Activated CD4-positive, alpha-beta memory T cell treated with anti-CD3 and anti-CD28 coated beads for 36 hours (primary cell): ENCODE results near the gene CXCR6. TPM values are rescaled to one million over a fixed set of nuclear protein-coding genes. Genes with fewer than 3 reads are reported as not detected.

Experiments
- CTCF ChIA-PET: fragments of 350-600 bp; sonication (Branson Sonifier 250); formaldehyde crosslinking; loops from one replicate; lab custom pipeline; 2021; ENCODE audit warnings: antibody characterized with exemption, inconsistent platforms; lab: Charles Lee
- POLR2A ChIA-PET: fragments of 350-600 bp; sonication (Branson Sonifier 250); formaldehyde crosslinking; loops from one replicate; lab custom pipeline; 2021; ENCODE audit warnings: antibody characterized with exemption; lab: Charles Lee
- DNase-seq: peaks from one replicate; pipeline ENCODE4 v3.0.0-alpha.2; 2020
- H3K27ac Mint-ChIP-seq: one replicate; pipeline ENCODE4 v1.8.0; 2021; ENCODE audit warnings: mixed read lengths
- H3K27me3 Mint-ChIP-seq: one replicate; pipeline ENCODE4 v1.8.0; 2021; ENCODE audit warnings: mixed read lengths
- H3K36me3 Mint-ChIP-seq: one replicate; pipeline ENCODE4 v1.8.0; 2021; ENCODE audit warnings: mixed read lengths
- H3K4me1 Mint-ChIP-seq: one replicate; pipeline ENCODE4 v1.8.0; 2021; ENCODE audit warnings: low read depth, mixed read lengths
- H3K4me3 Mint-ChIP-seq: one replicate; pipeline ENCODE4 v1.8.0; 2021; ENCODE audit warnings: mild to moderate bottlenecking, mixed read lengths
- H3K9me3 Mint-ChIP-seq: one replicate; pipeline ENCODE4 v1.8.0; 2021; ENCODE audit warnings: mixed read lengths
- intact Hi-C: fragments of 100-400 bp; cut with micrococcal nuclease; formaldehyde crosslinking; loops from one replicate; pipeline ENCODE4 v1.15.1; 2023
- total RNA-seq, 2 experiments: library from RNA; stranded (reverse); gene quantifications; one replicate each; pipeline ENCODE4 v1.2.3, GENCODE V29; 2021

CXCR6 gene
- total RNA-seq, 2 experiments from 2014 or later = 4.0 TPM

GRCh38 chr3:45950131-45950530 is 6.9 kb downstream of the CXCR6 start:
- no peak for DNase-seq
- Mint-ChIP-seq H3K27ac (peak overlapping the region; percentile 77), H3K4me1 (peaks cover 57% of the 10 kb centered on the region), H3K4me3 (no peak overlapping the region), H3K27me3 (peaks cover 4% of the 10 kb centered on the region), H3K9me3 (no peaks in the 10 kb centered on the region), H3K36me3 (peaks cover 88% of the 10 kb centered on the region)
- intact Hi-C loops = loop anchor here (1.0 kb wide), 1 partner anchor 14 kb away; no protein-coding TSS in a partner anchor
- POLR2A ChIA-PET = interaction anchor here (1.2 to 2.1 kb wide), 7 partner anchors 9 to 420 kb away, joined by 3 to 30 read pairs (median 7); no protein-coding TSS in a partner anchor
- CTCF ChIA-PET = interaction anchor here (0.7 to 2.7 kb wide), 9 partner anchors 11 to 418 kb away, joined by 3 to 21 read pairs (median 5); partner anchors contain the start of gene FYCO1

GRCh38 chr3:45950686-45951600 is 7.7 kb downstream of the CXCR6 start:
- H3K27ac Mint-ChIP-seq = peak overlapping the region; percentile 77
- no peak overlapping the region for H3K4me3 Mint-ChIP-seq
- peaks cover 50% of the 10 kb centered on the region for H3K4me1 Mint-ChIP-seq
- intact Hi-C loops = loop anchor here (1.0 kb wide), 1 partner anchor 13 kb away; no protein-coding TSS in a partner anchor
- ChIA-PET CTCF (interaction anchor here (0.6 to 2.7 kb wide), 12 partner anchors 8 to 909 kb away, joined by 3 to 21 read pairs (median 3); partner anchors contain the start of genes CXCR6 and FYCO1), POLR2A (interaction anchor here (1.0 to 2.1 kb wide), 8 partner anchors 8 to 419 kb away, joined by 3 to 30 read pairs (median 6); partner anchors contain the start of gene FYCO1)
- peaks cover 88% of the 10 kb centered on the region for H3K36me3 Mint-ChIP-seq
- no peaks in the 10 kb centered on the region for H3K9me3 Mint-ChIP-seq
- H3K27me3 Mint-ChIP-seq = peaks cover under 1% of the 10 kb centered on the region
- DNase-seq = peak; percentile 85

- Mint-ChIP-seq H3K4me1 (peaks cover 40% of the 10 kb centered on the region), H3K27me3 (no peaks in the 10 kb centered on the region)
- intact Hi-C loops = no loop called here
These were observed 8.7 kb downstream of the CXCR6 start for GRCh38 chr3:45951946-45952345.

DNA sequence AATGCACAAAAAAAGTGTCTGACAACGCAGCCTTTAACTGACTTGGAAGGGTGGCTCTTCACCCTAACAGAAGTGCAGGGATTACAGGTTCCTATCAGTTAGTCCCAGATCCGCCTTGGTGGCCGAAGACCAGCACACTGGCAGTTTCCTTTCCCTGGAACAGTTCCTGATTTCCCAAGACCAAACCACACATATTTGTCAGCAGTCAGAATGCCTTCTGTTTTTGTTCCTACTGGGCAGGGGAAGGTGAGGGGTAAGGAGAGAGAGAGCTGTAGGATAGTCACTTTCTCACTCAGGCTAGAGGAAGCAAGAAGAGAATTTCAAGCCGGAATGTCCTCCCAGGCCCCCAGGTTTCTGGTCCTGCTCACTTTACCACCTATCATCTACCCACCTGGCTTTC is 9.2 kb downstream of the CXCR6 start:
- no peak for DNase-seq
- Mint-ChIP-seq H3K4me1 (peaks cover 39% of the 10 kb centered on the region), H3K4me3 (no peak overlapping the region), H3K36me3 (peaks cover 85% of the 10 kb centered on the region), H3K9me3 (no peaks in the 10 kb centered on the region), H3K27me3 (no peaks in the 10 kb centered on the region), H3K27ac (no peak overlapping the region)
- ChIA-PET POLR2A (interaction anchor here (0.5 to 2.0 kb wide), 3 partner anchors 14 to 542 kb away, joined by 3 to 7 read pairs (median 4); no protein-coding TSS in a partner anchor), CTCF (interaction anchor here (0.7 to 2.7 kb wide), 5 partner anchors 9 to 127 kb away, joined by 3 to 21 read pairs (median 4); partner anchors contain the start of gene CXCR6)
- intact Hi-C loops = no loop called here

More at GRCh38 chr3:45951946-45952345, 8.7 kb downstream of the CXCR6 start:
- peaks cover 85% of the 10 kb centered on the region for H3K36me3 Mint-ChIP-seq
- CTCF ChIA-PET = interaction anchor here (0.7 to 2.7 kb wide), 4 partner anchors 9 to 125 kb away, joined by 3 to 21 read pairs (median 6); partner anchors contain the start of gene CXCR6
- POLR2A ChIA-PET = interaction anchor here (0.5 to 2.1 kb wide), 3 partner anchors 11 to 541 kb away, joined by 4 to 30 read pairs (median 7); no protein-coding TSS in a partner anchor
- no peak overlapping the region for H3K4me3 Mint-ChIP-seq
- peak overlapping the region; percentile 77 for H3K27ac Mint-ChIP-seq
- no peaks in the 10 kb centered on the region for H3K9me3 Mint-ChIP-seq
- no peak for DNase-seq

GRCh38 chr3:45953536-45953935 is 10.3 kb downstream of the CXCR6 start:
- POLR2A ChIA-PET = interaction anchor here (1.3 kb wide), 1 partner anchor 13 kb away, joined by 3 read pairs; no protein-coding TSS in a partner anchor
- H3K4me1 Mint-ChIP-seq = peaks cover 36% of the 10 kb centered on the region
- peaks cover 85% of the 10 kb centered on the region for H3K36me3 Mint-ChIP-seq
- H3K27ac Mint-ChIP-seq = no peak overlapping the region
- no peaks in the 10 kb centered on the region for H3K9me3 Mint-ChIP-seq
- H3K27me3 Mint-ChIP-seq = no peaks in the 10 kb centered on the region
- intact Hi-C loops = no loop called here
- no peak for DNase-seq
- no peak overlapping the region for H3K4me3 Mint-ChIP-seq
- CTCF ChIA-PET = interaction anchor here (0.8 to 1.2 kb wide), 2 partner anchors 124 to 125 kb away, joined by 3 to 4 read pairs; no protein-coding TSS in a partner anchor

GRCh38 chr3:45954306-45954705 is 11.0 kb downstream of the CXCR6 start:
- Mint-ChIP-seq H3K36me3 (peaks cover 85% of the 10 kb centered on the region), H3K9me3 (no peaks in the 10 kb centered on the region), H3K27ac (no peak overlapping the region), H3K4me3 (no peak overlapping the region), H3K4me1 (peaks cover 33% of the 10 kb centered on the region), H3K27me3 (no peaks in the 10 kb centered on the region)
- ChIA-PET CTCF (interaction anchor here (0.8 kb wide), 1 partner anchor 123 kb away, joined by 3 read pairs; no protein-coding TSS in a partner anchor), POLR2A (no interaction called here)
- intact Hi-C loops = no loop called here
- no peak for DNase-seq

- Mint-ChIP-seq H3K4me3 (no peak overlapping the region), H3K27ac (no peak overlapping the region), H3K4me1 (peaks cover 28% of the 10 kb centered on the region), H3K27me3 (no peaks in the 10 kb centered on the region), H3K9me3 (no peaks in the 10 kb centered on the region), H3K36me3 (peaks cover 85% of the 10 kb centered on the region)
- DNase-seq = no peak
- intact Hi-C loops = no loop called here
- CTCF ChIA-PET = interaction anchor here (1.1 kb wide), 1 partner anchor 16 kb away, joined by 4 read pairs; no protein-coding TSS in a partner anchor
- POLR2A ChIA-PET = no interaction called here
These were observed 11.9 kb downstream of the CXCR6 start for GRCh38 chr3:45955017-45955647.

DNA sequence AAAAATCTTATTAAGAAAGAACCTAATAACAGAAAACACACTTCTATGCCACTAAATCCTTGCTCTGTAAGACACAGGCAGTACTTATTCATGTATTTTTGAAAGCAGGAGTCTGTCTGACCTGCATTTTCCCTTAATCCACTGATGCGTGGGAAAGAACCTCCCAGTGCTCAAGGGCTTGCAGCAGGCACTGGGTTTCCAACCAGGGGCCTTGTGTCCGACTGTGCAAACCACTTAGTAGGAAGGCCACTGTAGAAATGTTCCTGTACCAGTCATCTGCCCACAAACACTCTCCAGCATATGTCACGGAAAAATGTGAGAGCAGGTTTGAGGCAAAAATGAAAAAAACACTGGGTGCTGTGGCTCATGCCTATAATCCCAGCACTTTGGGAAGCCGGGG is 12.4 kb downstream of the CXCR6 start:
- Mint-ChIP-seq H3K27ac (no peak overlapping the region), H3K9me3 (no peaks in the 10 kb centered on the region), H3K4me1 (peaks cover 22% of the 10 kb centered on the region), H3K27me3 (no peaks in the 10 kb centered on the region), H3K36me3 (peaks cover 90% of the 10 kb centered on the region), H3K4me3 (no peak overlapping the region)
- CTCF ChIA-PET = interaction anchor here (1.1 kb wide), 1 partner anchor 17 kb away, joined by 4 read pairs; no protein-coding TSS in a partner anchor
- POLR2A ChIA-PET = no interaction called here
- intact Hi-C loops = no loop called here
- no peak for DNase-seq

DNA sequence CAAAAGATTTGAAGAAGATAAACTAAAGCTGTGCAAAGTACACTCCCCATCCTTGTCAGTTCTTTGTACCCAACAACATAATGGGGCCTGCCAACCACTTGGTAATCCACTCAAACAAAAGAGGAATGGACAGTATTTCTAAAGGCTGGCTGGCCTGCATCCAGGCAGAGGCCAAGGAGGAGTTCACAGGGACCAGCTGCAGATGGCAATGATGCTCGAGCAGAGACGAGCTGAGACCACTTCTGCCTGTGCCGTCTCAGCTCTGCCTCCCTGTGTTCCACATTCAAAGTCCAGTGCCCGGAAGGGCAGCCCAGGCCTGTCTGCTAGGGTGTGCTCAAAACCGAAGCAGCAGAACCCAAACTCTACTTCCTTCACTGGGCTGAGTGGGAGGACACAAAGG is 14.3 kb downstream of the CXCR6 start:
- Mint-ChIP-seq H3K9me3 (no peaks in the 10 kb centered on the region), H3K4me1 (peaks cover 23% of the 10 kb centered on the region), H3K27ac (no peak overlapping the region), H3K27me3 (no peaks in the 10 kb centered on the region), H3K36me3 (peaks cover 91% of the 10 kb centered on the region), H3K4me3 (no peak overlapping the region)
- intact Hi-C loops = no loop called here
- DNase-seq = no peak
- CTCF ChIA-PET = interaction anchor here (1.4 to 3.2 kb wide), 3 partner anchors 10 to 121 kb away, joined by 6 to 23 read pairs (median 7); no protein-coding TSS in a partner anchor
- POLR2A ChIA-PET = no interaction called here

- ChIA-PET CTCF (interaction anchor here (1.4 to 3.2 kb wide), 3 partner anchors 9 to 120 kb away, joined by 6 to 23 read pairs (median 7); no protein-coding TSS in a partner anchor), POLR2A (interaction anchor here (2.0 kb wide), 1 partner anchor 8 kb away, joined by 5 read pairs; no protein-coding TSS in a partner anchor)
- H3K9me3 Mint-ChIP-seq = no peaks in the 10 kb centered on the region
- no peaks in the 10 kb centered on the region for H3K27me3 Mint-ChIP-seq
- no peak for DNase-seq
- H3K4me1 Mint-ChIP-seq = peaks cover 28% of the 10 kb centered on the region
- H3K36me3 Mint-ChIP-seq = peaks cover 92% of the 10 kb centered on the region
- no peak overlapping the region for H3K4me3 Mint-ChIP-seq
- no peak overlapping the region for H3K27ac Mint-ChIP-seq
- intact Hi-C loops = no loop called here
These were observed 15.1 kb downstream of the CXCR6 start for GRCh38 chr3:45958321-45958791.

DNA sequence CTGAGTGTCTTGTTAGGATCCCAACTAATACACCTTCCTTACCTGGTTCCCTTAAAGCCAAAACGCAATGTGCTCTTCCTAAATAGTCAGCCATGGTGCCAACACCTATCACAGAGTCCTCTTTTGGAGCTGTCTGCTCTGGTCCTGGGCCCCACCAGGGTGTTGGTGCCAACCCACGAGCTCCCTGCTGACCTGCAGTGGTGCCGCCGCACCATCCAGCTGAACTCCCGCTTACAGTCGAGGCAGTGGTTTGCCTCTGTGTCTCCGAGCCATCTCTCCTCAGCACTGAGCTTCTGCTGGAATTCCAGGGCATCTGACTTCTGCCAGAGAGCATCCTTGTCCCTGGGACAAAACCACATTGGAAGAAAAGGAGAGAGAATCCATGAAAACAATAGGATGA is 15.9 kb downstream of the CXCR6 start:
- ChIA-PET CTCF (interaction anchor here (2.3 to 3.2 kb wide), 2 partner anchors 8 to 119 kb away, joined by 7 to 23 read pairs; no protein-coding TSS in a partner anchor), POLR2A (interaction anchor here (2.0 kb wide), 1 partner anchor 8 kb away, joined by 5 read pairs; no protein-coding TSS in a partner anchor)
- peaks cover 31% of the 10 kb centered on the region for H3K4me1 Mint-ChIP-seq
- H3K4me3 Mint-ChIP-seq = no peak overlapping the region
- H3K27ac Mint-ChIP-seq = no peak overlapping the region
- H3K36me3 Mint-ChIP-seq = peaks cover 91% of the 10 kb centered on the region
- H3K27me3 Mint-ChIP-seq = no peaks in the 10 kb centered on the region
- H3K9me3 Mint-ChIP-seq = no peaks in the 10 kb centered on the region
- intact Hi-C loops = no loop called here
- no peak for DNase-seq
